ENCODE data around the gene XIRP1.
"Not testable (repeated sequence)": the region's sequence is repeated elsewhere in the genome, so short reads cannot be mapped to it uniquely, and the experiment has no call there.

Gene XIRP1, protein sequence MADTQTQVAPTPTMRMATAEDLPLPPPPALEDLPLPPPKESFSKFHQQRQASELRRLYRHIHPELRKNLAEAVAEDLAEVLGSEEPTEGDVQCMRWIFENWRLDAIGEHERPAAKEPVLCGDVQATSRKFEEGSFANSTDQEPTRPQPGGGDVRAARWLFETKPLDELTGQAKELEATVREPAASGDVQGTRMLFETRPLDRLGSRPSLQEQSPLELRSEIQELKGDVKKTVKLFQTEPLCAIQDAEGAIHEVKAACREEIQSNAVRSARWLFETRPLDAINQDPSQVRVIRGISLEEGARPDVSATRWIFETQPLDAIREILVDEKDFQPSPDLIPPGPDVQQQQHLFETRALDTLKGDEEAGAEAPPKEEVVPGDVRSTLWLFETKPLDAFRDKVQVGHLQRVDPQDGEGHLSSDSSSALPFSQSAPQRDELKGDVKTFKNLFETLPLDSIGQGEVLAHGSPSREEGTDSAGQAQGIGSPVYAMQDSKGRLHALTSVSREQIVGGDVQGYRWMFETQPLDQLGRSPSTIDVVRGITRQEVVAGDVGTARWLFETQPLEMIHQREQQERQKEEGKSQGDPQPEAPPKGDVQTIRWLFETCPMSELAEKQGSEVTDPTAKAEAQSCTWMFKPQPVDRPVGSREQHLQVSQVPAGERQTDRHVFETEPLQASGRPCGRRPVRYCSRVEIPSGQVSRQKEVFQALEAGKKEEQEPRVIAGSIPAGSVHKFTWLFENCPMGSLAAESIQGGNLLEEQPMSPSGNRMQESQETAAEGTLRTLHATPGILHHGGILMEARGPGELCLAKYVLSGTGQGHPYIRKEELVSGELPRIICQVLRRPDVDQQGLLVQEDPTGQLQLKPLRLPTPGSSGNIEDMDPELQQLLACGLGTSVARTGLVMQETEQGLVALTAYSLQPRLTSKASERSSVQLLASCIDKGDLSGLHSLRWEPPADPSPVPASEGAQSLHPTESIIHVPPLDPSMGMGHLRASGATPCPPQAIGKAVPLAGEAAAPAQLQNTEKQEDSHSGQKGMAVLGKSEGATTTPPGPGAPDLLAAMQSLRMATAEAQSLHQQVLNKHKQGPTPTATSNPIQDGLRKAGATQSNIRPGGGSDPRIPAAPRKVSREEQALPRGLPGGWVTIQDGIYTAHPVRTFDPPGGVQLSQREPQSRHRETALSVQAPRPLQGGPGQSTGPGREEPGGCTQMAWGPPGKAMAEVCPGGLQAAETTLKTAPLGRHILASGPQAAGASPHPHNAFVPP (N-terminal part only)

DNA sequence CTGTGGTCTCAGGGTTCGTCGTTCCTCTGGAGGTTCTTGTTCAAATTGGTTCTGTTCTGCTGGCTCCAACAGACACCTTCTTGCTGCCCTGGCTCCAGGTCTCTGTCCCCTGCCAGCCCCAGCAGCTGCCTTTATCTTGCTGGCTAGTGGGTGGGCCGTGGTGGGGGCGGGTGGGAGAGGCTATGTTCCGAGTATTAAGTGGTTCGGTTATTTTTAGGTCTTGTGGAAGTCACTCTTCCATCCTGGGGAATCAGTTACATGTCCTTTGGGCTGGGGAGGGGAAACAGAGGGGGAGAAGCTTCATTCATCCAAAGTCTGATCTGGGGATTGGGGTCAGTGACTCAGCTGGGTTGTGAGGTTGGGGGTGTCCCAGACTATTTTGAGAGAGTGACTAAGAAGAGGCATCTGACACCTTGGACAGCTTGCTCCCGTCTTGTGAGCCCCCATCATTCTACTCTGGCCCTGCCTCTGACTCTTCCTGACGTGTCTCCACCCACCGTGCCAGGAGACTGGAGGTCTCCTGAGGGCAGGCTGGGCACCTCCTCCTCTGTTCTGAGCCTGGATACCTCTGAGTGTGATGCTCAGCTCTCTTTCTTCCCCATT is at the start of gene XIRP1:
Gene XIRP1 (minus strand): TSS at position 106 of the 603 bp plus-strand sequence. CDS start 3,150 bp downstream, outside the sequence.
- DNase-seq, result no peak

DNA sequence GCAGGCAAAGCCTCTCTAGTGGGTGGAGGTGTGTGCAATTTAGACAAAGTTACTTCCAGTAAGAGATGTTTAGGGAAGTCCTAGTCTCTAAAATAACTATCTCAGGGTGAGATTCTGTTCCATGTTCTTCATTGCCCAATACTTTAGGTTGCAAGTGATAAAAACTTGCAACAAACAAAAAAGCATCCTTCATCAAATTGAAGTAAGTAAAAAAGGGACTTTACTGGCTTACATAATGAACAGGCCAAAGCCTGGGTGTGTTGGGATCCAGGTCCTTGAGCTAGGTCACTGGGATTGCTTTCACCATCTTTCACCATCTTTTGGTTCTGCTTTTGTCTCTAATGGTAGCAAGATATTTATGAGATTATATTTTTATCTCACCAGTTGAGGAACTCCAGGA is 49.2 kb upstream of the XIRP1 start:
- no peak for DNase-seq

DNA sequence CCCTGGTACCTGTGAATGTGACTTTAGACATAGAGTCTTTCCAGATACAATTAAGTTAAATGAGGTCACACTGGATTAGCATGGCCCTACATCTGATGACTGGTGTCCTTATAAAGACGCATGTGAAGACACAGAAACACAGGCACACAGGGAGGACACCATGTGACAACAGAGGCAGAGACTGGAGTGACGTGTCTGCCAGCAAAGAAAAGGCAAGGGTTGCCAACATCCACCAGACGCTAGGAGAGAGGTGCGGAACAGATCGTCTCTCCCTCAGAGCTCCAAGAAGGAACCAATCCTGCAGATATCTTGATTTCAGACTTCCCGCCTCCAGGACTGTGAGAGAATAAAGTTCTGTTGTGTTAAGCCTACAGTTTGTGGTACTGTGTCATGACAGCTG is 44.6 kb upstream of the XIRP1 start:
- no peak for DNase-seq

DNA sequence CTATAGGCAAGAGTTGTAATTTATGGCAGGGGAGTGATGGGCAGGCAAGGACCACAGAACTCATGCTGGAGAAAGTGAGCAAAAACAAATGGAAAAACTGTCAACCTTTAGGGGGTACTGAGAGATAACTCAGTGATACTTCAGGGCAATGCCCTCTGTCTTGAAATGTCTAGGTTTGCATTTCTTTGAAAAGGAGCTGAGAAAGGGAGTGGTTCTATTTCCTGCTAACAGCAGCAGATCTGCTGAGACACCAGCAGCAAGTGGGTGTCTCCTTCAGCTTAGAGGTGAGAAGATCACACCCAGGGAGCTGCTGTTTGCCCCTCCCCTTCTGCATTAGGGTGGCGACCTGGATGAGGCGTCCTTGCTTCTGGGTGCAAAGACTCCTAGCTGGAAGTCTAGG is 42.3 kb upstream of the XIRP1 start:
- peak; percentile 13 for DNase-seq

DNA sequence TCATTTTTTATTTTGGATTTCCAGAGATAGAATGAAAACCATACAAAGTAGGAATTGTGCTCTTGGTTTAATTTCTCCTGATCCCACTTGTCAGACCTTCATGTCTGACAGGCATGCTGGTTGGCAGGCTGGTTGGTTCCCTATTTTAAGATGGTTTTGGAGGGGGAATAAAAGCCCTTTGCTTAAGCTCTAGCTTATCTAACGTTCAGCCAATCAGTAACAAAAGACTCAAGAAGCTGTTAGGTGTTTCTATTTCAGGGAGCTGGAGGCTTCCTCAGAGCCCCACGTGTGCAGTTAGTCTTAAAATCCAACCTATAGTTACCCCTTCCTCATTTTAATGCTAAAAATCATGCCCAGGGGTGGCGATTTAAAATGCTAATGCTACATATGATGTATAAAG is 40.5 kb upstream of the XIRP1 start:
- DNase-seq, result no peak

DNA sequence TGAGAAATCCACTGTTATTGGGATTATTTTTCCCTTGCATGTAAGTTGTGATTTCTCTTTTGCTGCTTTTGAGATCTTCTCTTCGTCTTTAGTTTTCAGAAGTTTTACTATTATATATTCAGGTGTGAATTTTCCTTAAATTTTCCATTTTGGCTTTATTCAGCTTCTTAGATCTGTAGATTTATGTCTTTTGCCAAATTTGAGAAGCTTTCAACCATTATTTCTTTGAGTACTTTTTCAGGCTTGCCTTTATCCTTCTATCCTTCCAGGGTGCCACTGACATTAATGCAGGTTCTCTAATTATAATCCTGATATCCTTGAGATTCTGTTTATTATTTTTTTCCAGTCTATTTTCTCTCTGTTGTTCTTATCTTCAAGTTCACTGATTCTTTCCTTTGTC is 38.1 kb upstream of the XIRP1 start:
- DNase-seq, result no peak

DNA sequence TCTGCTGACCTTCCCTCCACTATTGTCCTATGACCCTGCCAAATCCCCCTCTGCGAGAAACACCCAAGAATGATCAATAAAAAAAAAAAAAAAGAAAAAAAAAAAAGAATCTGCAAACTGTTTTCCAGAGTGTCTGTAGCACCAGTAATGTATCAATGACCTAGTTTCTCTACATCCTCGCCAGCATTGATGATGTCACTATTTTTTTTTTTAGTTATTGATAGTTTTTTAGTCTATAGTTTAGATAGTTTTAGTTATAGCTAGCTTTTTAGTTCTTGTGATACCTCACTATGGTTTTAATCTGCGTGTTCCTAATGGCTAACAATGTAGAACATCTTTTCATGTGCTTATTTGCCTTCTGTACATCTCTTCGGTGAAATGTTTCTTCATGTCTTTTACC is 36.1 kb upstream of the XIRP1 start:
- DNase-seq, result no peak

DNA sequence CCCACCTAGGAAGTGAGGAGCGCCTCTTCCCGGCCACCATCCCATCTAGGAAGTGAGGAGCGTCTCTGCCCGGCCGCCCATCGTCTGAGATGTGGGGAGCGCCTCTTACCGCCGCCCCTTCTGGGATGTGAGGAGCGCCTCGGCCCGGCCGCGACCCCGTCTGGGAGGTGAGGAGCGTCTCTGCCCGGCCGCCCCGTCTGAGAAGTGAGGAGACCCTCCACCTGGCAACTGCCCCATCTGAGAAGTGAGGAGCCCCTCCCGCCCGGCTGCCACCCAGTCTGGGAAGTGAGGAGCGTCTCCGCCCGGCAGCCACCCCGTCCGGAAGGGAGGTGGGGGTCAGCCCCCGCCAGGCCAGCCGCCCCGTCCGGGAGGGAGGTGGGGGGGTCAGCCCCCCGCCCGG is 35.2 kb upstream of the XIRP1 start:
- DNase-seq, result not testable (repeated sequence)

DNA sequence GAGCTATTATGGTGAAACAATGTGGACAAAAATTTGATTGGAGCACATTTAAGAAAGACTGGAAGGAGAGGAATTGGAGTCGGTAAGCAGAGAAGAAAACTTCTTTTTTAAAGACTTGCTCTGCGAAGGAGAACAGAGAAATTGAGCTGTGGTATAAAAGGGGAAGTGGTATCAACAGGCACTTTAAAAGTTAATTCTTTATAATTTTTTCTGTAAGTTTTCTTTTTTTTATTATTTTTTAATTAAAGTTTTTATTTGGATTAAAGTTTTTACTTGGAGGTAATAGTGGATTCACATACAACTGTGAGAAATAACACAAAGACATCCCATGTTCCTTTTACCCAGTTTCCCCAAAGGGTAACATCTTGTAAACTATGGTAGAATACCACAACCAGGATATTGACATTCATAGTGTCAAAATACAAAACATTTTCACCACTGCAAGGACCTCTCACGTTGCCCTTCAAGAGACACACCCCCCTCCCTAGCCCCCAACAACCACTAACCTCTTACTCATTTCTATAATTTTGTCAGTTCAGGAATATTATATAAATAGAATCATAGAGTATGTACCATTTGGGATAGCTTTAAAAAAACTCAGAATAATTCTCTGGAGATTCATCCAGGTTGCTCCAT is 33.8 kb upstream of the XIRP1 start:
- DNase-seq, result no peak

DNA sequence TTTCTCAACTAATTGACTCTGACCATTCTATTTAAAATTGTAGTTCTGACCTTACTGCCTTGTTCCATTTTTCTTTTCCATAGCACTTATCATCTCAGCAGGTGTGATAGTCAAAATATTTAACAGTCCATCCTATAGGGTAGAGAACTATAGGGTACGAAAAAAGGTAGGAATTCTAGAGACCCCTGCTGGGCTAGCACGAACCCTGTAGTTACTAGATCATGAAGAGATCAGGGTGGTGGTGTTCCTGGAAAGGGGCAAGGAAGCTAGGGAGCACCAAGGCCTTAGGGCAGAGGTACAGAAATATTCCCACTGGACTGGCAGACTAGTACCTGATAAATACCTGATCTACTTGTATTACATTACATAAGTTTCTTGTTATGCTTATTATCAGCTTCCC is 31.9 kb upstream of the XIRP1 start:
- DNase-seq, result no peak

DNA sequence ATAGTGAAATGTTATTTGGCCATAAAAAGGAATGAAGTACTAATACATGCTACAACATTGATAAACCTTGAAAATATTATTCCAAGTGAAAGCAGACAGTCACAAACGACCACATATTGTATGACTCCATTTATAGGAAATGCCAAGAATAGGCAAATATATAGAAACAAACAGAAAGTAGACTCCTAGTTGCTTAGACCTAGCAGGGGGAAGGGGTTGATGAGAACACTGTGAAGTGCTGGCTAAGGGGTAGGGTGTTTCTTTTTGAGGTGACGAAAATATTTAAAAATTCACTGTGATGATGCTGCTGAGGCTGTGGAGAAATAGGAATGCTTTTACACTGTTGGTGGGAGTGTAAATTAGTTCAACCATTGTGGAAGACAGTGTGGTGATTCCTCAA is 30.5 kb upstream of the XIRP1 start:
- no peak for DNase-seq

DNA sequence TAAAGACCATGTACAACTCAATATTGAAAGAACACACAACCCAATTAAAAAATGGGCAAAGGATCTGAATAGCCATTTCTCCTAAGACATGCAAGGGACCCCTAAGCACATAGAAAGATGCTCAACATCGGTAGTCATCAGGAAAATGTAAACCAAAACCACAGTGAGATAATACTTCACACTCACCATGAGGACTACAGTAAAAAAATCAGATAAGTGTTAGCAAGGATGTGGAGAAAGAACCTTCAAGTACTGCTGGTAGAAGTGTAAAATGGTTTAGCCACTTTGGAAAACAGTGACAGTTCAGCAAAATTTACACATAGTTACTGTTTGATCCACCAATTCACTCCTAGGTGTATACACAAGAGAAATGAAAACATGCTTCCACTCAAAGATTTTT is 30.1 kb upstream of the XIRP1 start:
- no peak for DNase-seq

DNA sequence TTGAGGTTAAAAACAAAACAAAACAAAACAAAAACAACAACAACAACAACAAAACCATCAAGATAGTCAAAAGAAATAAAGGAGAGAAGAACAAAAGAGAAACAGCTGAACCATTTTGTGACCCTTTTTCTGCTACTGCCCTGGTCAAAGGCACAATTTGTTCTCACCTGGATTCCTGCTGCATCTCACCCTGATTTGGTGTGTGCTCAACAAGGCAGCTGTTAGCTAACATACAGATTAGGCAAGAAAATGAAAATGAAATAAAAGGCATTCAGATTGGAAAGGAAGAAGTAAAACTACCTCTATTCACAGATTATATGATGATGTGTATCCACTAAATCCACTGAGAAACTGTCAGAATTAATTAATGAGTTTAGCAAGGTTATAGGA is 28.7 kb upstream of the XIRP1 start:
- DNase-seq, result no peak

DNA sequence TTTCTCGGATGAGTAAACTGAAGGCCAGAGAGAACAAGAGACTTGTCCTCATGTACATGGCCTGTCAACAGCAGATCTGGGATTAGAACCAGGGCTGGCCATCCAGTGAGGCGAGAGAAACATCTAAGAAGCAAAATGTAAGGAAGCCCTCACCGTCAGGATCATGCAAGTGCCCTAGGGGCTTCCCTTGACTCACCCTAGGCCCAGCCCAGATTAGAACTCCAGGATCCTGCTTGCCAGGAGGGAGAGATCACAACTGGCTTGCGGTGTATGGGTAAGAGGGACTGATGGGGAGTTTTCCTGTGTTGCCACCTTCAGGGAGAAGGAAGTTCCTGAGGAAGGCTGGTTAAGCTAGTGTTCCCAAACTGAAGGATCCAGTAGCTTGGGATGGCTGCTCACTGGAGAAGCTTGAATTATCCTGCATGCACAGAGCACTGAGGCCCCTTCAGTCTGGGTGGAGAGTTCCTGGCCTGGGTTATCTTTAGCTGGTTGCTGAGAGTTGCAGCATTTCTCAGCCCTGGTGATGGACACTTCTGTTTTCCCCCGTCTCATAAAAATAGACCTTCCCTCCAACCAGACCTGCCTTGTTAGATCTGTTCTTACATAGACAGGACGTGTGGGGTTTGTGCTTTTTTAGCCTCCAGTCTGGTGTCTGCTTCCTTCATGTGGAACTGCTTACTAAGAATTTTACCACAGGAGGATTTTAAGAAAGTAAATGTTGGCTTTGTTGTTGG is 28.2 kb upstream of the XIRP1 start:
- DNase-seq, result peak; percentile 16

DNA sequence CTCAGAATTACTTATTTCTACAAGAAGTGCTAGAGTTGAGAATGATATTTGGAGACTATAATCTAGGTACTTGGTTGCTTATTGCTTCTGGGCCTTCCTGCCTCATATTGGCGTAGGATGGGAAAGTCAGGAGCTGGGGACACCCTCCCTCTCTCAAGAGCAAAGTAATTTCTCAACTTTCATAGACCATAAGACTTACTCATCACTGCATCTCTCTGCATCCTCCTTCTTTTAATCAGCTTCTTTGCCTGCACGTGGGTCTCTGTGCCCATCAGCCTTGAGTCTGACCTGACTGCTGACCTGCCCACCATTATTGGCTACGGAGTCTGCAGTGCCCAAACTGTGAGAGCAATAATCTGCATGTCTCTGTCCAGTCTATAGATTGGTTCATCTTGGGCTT is 27.3 kb upstream of the XIRP1 start:
- DNase-seq, result no peak

DNA sequence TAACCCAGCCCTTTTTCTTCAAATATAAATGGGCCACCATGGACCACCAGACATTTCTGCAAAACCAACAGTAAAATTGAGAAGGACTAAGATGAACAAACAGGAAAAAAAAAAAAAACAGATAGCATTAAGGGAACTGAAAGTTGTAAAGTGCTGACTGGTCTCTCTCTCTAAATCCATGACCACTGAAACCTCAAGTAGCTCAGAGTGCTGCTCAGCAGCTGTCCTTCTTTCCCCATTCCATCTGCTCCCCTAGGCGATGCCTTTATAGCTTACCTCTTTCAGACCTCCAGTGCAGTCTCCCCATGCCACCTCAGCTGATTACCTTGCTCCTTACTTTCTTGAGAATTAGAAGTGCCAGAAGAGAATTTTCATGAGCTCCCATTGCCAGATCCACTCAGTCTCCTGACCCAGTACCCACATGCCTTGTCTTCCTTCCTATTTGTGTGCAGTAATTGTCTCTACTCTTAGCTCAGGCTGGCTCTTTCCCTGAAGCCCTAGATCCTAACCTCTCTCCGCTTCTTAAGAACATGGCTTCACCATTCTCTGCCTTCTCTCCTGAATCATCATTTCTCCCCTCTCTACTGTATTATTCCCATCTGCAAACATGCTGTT is 23.9 kb upstream of the XIRP1 start:
- peak; percentile 20 for DNase-seq

DNA sequence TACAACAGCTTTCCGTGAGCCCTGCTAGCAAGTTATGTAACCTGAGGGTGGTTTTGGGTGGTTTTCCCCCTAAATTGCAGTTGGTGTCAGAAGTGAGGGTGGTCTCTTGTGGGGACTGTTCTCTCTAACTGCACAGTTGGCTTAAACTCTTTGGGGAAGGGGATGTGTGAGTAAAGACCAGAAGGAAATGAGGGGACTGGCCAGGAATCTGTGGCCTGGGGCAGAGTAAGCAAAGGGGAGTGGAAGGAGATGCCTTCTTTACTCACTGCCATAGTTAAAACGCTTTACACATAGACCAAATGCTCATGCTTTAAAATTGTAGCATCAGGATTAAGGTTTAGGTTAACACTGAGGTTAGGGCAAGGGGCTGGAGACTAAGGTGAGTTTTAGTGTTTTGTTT is 21.2 kb upstream of the XIRP1 start:
- DNase-seq, result no peak

DNA sequence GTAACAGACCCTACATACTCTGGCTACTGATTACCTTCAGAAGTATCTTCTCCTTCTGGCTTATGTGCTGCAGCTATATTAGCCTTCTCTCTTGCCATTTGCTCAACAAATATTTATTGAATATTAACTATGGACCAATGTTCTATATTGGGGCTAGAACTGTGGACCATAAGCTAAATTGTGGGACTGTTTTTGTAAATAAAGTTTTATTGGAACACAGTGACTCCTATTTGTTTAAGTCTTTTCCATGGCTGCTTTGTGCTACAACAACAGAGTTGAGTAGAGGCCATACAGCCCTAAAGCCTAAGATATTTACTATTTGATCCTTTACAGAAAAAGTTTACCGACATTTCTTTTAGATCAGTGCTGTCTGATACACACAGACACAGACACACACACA is 20.3 kb upstream of the XIRP1 start:
- DNase-seq, result no peak

DNA sequence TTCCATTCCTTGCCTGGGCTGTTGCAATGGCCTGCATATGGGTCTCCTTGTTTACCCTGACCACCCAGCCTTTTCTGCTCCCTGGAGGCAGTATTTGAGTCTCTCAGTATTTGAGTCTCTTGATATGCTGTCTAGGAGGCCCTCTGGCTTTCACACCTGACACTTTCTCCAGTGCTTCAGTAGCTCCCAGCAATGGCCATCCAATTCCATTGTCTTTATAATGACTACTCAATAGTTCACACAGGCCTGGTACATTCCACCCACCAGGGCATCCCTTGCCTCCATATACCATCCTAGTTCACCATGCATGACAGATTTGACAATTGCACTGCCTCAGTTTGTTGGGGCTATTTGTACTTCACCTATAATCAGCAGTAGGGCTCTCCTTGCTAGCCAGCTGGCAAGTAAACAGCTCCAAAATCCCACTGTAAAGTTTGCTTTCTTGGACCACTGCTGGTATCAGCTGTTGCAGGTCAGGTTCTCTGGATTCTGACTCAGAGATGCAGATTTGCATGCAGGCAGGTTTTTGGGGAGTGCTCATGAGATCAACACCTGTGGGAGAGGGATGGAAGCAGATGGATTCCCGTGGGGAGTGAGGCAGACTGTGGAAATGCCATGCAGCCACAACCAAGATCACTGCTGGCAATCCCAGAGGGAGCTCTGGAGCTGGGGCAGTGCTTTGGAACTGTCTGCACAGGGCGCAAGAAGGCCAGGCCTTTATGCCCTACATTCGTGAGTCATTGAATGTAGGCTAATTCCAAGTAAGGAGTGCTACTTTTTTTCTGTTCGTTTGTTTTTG is 19.1 kb upstream of the XIRP1 start:
- no peak for DNase-seq

DNA sequence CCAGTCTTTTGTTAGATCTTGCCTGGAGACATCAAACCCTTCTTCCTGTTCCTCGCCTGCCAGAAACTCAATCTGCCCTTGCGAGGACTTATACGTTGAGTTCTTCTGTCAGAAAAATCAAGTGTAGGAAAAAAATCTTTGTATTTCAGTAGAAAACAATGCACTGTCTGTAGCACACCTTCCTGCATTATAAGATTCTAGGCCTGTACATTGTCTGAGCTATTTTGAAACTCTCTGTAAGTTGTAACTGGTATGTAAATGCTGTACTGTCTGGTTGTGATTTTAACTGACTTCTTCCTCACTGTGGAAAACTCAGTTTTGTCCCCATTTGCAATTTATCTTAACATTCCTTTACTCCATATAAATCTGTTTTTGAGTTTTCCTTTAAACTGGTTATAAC is 17.7 kb upstream of the XIRP1 start:
- no peak for DNase-seq
